ENCODE data around the gene SASH3. TPM values are rescaled to one million over a fixed set of nuclear protein-coding genes. Genes with fewer than 3 reads are reported as not detected.

The SASH3 gene
- polyA plus RNA-seq, 2 of the 4 experiments (the other 2 are of a cell fraction): not detected

GRCh38 chrX:129737916-129738315, 41.8 kb upstream of the SASH3 start:
- no peaks in the 10 kb centered on the region for H3K4me1 ChIP-seq
- 42% methylated on average over 3 of the region's 5 CpGs for WGBS (ENCODE audit: missing lambda C conversion rate)
- no peak overlapping the region for H3K27ac ChIP-seq
- ChIA-PET POLR2A (no interaction called here), CTCF (interaction anchor here (0.7 to 1.9 kb wide), 5 partner anchors 11 to 137 kb away, joined by 3 to 11 read pairs (median 3); no protein-coding TSS in a partner anchor)
- DNase-seq (ENCODE audit: low read depth in 1 of 2, low spot score in 1 of 2): no peak
- no peak for ATAC-seq
- TF ChIP-seq CBX2 (IDR thresholded peaks at IDR 0.05; ENCODE audit: borderline replicate concordance, low read depth): no peak
- no peak for TF ChIP-seq ZFP36 (IDR thresholded peaks at IDR 0.05; ENCODE audit: borderline replicate concordance, partially characterized antibody)
- TF ChIP-seq TP53 (CRISPR knock-in tag; IDR thresholded peaks at IDR 0.05): no peak
- H3K4me2 ChIP-seq: no peak overlapping the region
- H3K9me3 ChIP-seq: no peaks in the 10 kb centered on the region
- FAIRE-seq: no peak
- H3K4me3 ChIP-seq: no peak overlapping the region

GRCh38 chrX:129738466-129739308, 41.1 kb upstream of the SASH3 start, which contains the start of gene XPNPEP2:
TSS of gene XPNPEP2 (plus strand) at chrX:129738979. CDS start at chrX:129739214, 235 bp downstream.
- H3K4me2 ChIP-seq: no peak within 1 kb of the TSS
- peak in 1 of 2 experiments; percentile 23; a peak in 3 of 6 replicates for ATAC-seq
- WGBS (ENCODE audit: missing lambda C conversion rate): 34% methylated on average over 6 of the region's 13 CpGs
- H3K4me1 ChIP-seq: no peaks in the 10 kb centered on the region
- DNase-seq (ENCODE audit: low read depth in 1 of 2, low spot score in 1 of 2): no peak
- ChIA-PET CTCF (interaction anchor here (0.7 to 1.9 kb wide), 5 partner anchors 9 to 138 kb away, joined by 3 to 11 read pairs (median 3); no protein-coding TSS in a partner anchor), POLR2A (no interaction called here)
- FAIRE-seq: no peak
- no peak within 1 kb of the TSS for H3K4me3 ChIP-seq
- no peaks in the 10 kb centered on the region for H3K9me3 ChIP-seq
- TF ChIP-seq MAFK (IDR thresholded peaks at IDR 0.05; ENCODE audit: partially characterized antibody): no peak
- TF ChIP-seq, protein P1, sequence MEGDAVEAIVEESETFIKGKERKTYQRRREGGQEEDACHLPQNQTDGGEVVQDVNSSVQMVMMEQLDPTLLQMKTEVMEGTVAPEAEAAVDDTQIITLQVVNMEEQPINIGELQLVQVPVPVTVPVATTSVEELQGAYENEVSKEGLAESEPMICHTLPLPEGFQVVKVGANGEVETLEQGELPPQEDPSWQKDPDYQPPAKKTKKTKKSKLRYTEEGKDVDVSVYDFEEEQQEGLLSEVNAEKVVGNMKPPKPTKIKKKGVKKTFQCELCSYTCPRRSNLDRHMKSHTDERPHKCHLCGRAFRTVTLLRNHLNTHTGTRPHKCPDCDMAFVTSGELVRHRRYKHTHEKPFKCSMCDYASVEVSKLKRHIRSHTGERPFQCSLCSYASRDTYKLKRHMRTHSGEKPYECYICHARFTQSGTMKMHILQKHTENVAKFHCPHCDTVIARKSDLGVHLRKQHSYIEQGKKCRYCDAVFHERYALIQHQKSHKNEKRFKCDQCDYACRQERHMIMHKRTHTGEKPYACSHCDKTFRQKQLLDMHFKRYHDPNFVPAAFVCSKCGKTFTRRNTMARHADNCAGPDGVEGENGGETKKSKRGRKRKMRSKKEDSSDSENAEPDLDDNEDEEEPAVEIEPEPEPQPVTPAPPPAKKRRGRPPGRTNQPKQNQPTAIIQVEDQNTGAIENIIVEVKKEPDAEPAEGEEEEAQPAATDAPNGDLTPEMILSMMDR (IDR thresholded peaks at IDR 0.05): no peak
- TF ChIP-seq EP300 (IDR thresholded peaks at IDR 0.05): no peak
- no peak for TF ChIP-seq FOXS1 (CRISPR knock-in tag; IDR thresholded peaks at IDR 0.05)
- no peak for TF ChIP-seq KDM1A (IDR thresholded peaks at IDR 0.05; ENCODE audit: low read depth)
- no peak for TF ChIP-seq ZFP36 (IDR thresholded peaks at IDR 0.05; ENCODE audit: borderline replicate concordance, partially characterized antibody)
- TF ChIP-seq EHMT2 (IDR thresholded peaks at IDR 0.05; ENCODE audit: low read depth): no peak
- no peak for TF ChIP-seq TP53 (CRISPR knock-in tag; IDR thresholded peaks at IDR 0.05)
- TF ChIP-seq EHF (CRISPR knock-in tag; IDR thresholded peaks at IDR 0.05): no peak
- no peak for TF ChIP-seq POLR2AphosphoS2 (conservative IDR thresholded peaks at IDR 0.05; ENCODE audit: low read length)
- TF ChIP-seq, protein P2, sequence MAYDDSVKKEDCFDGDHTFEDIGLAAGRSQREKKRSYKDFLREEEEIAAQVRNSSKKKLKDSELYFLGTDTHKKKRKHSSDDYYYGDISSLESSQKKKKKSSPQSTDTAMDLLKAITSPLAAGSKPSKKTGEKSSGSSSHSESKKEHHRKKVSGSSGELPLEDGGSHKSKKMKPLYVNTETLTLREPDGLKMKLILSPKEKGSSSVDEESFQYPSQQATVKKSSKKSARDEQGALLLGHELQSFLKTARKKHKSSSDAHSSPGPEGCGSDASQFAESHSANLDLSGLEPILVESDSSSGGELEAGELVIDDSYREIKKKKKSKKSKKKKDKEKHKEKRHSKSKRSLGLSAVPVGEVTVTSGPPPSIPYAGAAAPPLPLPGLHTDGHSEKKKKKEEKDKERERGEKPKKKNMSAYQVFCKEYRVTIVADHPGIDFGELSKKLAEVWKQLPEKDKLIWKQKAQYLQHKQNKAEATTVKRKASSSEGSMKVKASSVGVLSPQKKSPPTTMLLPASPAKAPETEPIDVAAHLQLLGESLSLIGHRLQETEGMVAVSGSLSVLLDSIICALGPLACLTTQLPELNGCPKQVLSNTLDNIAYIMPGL (CRISPR knock-in tag; IDR thresholded peaks at IDR 0.05; ENCODE audit: borderline replicate concordance): no peak
- TF ChIP-seq RCOR1 (IDR thresholded peaks at IDR 0.05; ENCODE audit: low read depth, low read length): no peak
- TF ChIP-seq BHLHE40 (IDR thresholded peaks at IDR 0.05; ENCODE audit: low read depth, low read length): no peak
- no peak for TF ChIP-seq HEYL (CRISPR knock-in tag; IDR thresholded peaks at IDR 0.05)
- TF ChIP-seq CBX2 (IDR thresholded peaks at IDR 0.05; ENCODE audit: borderline replicate concordance, low read depth): no peak
- TF ChIP-seq NR3C1 (IDR thresholded peaks at IDR 0.05): no peak
- no peak for TF ChIP-seq FOSB (CRISPR knock-in tag; IDR thresholded peaks at IDR 0.05)
- TF ChIP-seq RARB (CRISPR knock-in tag; IDR thresholded peaks at IDR 0.05): no peak
- no peak within 1 kb of the TSS for H3K27ac ChIP-seq

DNA sequence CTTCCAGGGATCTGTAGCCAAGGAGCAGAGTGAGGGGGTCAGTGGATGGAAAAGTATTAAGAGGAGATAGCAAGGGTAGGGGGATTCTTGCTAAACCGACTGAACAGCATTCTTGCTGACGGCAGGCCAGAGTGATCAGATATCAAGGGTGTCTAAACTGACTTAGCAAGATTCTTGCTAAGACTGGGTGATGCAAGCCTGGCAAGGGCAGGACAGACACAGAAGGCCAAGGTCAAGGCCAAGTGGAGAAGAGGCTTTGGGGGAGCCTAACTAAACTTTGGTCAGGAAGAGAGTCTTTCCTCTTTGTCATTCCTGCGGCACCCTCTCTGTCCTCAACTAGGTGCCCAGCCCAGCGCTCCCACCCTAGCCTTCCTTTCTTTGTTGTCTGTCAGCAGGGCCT, 40.2 kb upstream of the SASH3 start:
- Histone ChIP-seq H3K9me3 (no peaks in the 10 kb centered on the region), H3K27ac (no peak overlapping the region), H3K4me1 (no peaks in the 10 kb centered on the region), H3K4me2 (no peak overlapping the region), H3K4me3 (no peak overlapping the region)
- POLR2A ChIA-PET: no interaction called here
- FAIRE-seq: no peak
- ATAC-seq: no peak
- no peak for DNase-seq (ENCODE audit: low read depth in 1 of 2, low spot score in 1 of 2)
- no peak for TF ChIP-seq ESRRA (IDR thresholded peaks at IDR 0.05; ENCODE audit: borderline replicate concordance, low read length)
- TF ChIP-seq SMC3 (IDR thresholded peaks at IDR 0.05): no peak
- no peak for TF ChIP-seq FOSB (CRISPR knock-in tag; IDR thresholded peaks at IDR 0.05)
- TF ChIP-seq NR3C1 (IDR thresholded peaks at IDR 0.05): no peak
- TF ChIP-seq FOXS1 (CRISPR knock-in tag; IDR thresholded peaks at IDR 0.05): no peak
- TF ChIP-seq CHD2 (IDR thresholded peaks at IDR 0.05; ENCODE audit: low read length, partially characterized antibody): no peak
- TF ChIP-seq PHF8 (IDR thresholded peaks at IDR 0.05; ENCODE audit: borderline replicate concordance, low read depth): no peak
- no peak for TF ChIP-seq CEBPB (IDR thresholded peaks at IDR 0.05)
- no peak for TF ChIP-seq ZSCAN20 (CRISPR knock-in tag; IDR thresholded peaks at IDR 0.05)
- TF ChIP-seq CHD4 (IDR thresholded peaks at IDR 0.05; ENCODE audit: borderline replicate concordance): no peak
- TF ChIP-seq NFE2L2 (conservative IDR thresholded peaks at IDR 0.05; ENCODE audit: low read length): no peak
- CTCF ChIA-PET: no interaction called here
- WGBS (ENCODE audit: missing lambda C conversion rate): 82% methylated on average over 4 of the region's 4 CpGs
